ENCODE measurements around the gene TBCK. TPM values are rescaled to one million over a fixed set of nuclear protein-coding genes. Genes with fewer than 3 reads are reported as not detected.
"Not testable (repeated sequence)": the region's sequence is repeated elsewhere in the genome, so short reads cannot be mapped to it uniquely, and the experiment has no call there.

TBCK gene
- total and polyA plus RNA-seq, 2 of the 13 experiments (the other 11 are each of a cell fraction or from before 2014, with no cell fraction given) = 51.0 to 62.4 TPM

GRCh38 chr4:106321814-106322213, 5.8 kb upstream of the TBCK start:
- POLR2A ChIA-PET = not testable (repeated sequence)

GRCh38 chr4:106321168-106321567, 5.2 kb upstream of the TBCK start:
- CTCF ChIA-PET (ENCODE audit: low intra/inter-chr PET ratio, low total read pairs); H3K9me3 ChIP-seq (ENCODE audit: low read length); POLR2A ChIA-PET; H3K36me3 ChIP-seq (replicated peaks in 1 of 2; ENCODE audit: control insufficient read depth in 1 of 2, insufficient read depth in 2 of 2, low read length in 2 of 2); intact Hi-C loops (cut with micrococcal nuclease; ENCODE audit: unreplicated experiment); ATAC-seq; H3K4me3 ChIP-seq (replicated peaks in 1 of 3; ENCODE audit: insufficient read depth in 1 of 3, low read depth in 2 of 3, low read length in 3 of 3); H3K4me2 ChIP-seq (ENCODE audit: low read depth, low read length); H2AFZ ChIP-seq (ENCODE audit: low read length); BruUV-seq (replicated peaks); DNase-seq (ENCODE audit: low spot score); FAIRE-seq; H3K27me3 ChIP-seq (ENCODE audit: control insufficient read depth in 1 of 2, insufficient read depth in 2 of 2, low read length in 2 of 2); H4K20me1 ChIP-seq (ENCODE audit: insufficient read depth, low read length); H3K27ac ChIP-seq (ENCODE audit: extremely low read length, insufficient read depth, low read length); in situ Hi-C loops (cut with HindIII; ENCODE audit: extremely low pct_ligation_motif_present, low pct_unique_long_range_greater_than_20kb); H3K9ac ChIP-seq (ENCODE audit: insufficient read depth, low read depth, low read length): not testable (repeated sequence)
- WGBS (ENCODE audit: low lambda C conversion rate) = 100% methylated on average over 28 of the region's 34 CpGs
- TF ChIP-seq RBFOX2 (IDR thresholded peaks at IDR 0.05; ENCODE audit: low read depth, low read length) = peak; percentile 50; the same call in 1 of the 2 replicates
- peaks cover 49% of the 10 kb centered on the region for H3K4me1 ChIP-seq (ENCODE audit: insufficient read depth, low read length)
- peaks cover 68% of the 10 kb centered on the region for H3K79me2 ChIP-seq (ENCODE audit: insufficient read depth, low read length)

More at GRCh38 chr4:106321814-106322213, 5.8 kb upstream of the TBCK start:
- BruUV-seq (replicated peaks); H3K36me3 ChIP-seq (replicated peaks in 1 of 2; ENCODE audit: control insufficient read depth in 1 of 2, insufficient read depth in 2 of 2, low read length in 2 of 2); DNase-seq (ENCODE audit: low spot score); H3K9me3 ChIP-seq (ENCODE audit: low read length); FAIRE-seq; H2AFZ ChIP-seq (ENCODE audit: low read length); CTCF ChIA-PET (ENCODE audit: low intra/inter-chr PET ratio, low total read pairs); intact Hi-C loops (cut with micrococcal nuclease; ENCODE audit: unreplicated experiment); H3K27ac ChIP-seq (ENCODE audit: extremely low read length, insufficient read depth, low read length); in situ Hi-C loops (cut with HindIII; ENCODE audit: extremely low pct_ligation_motif_present, low pct_unique_long_range_greater_than_20kb); H3K4me3 ChIP-seq (replicated peaks in 1 of 3; ENCODE audit: insufficient read depth in 1 of 3, low read depth in 2 of 3, low read length in 3 of 3); H3K4me2 ChIP-seq (ENCODE audit: low read depth, low read length); H4K20me1 ChIP-seq (ENCODE audit: insufficient read depth, low read length); ATAC-seq; H3K9ac ChIP-seq (ENCODE audit: insufficient read depth, low read depth, low read length); H3K27me3 ChIP-seq (ENCODE audit: control insufficient read depth in 1 of 2, insufficient read depth in 2 of 2, low read length in 2 of 2): not testable (repeated sequence)
- Histone ChIP-seq H3K79me2 (ENCODE audit: insufficient read depth, low read length) (peaks cover 62% of the 10 kb centered on the region), H3K4me1 (ENCODE audit: insufficient read depth, low read length) (peaks cover 49% of the 10 kb centered on the region)
- peak; percentile 82 for TF ChIP-seq ZNF652 (CRISPR knock-in tag; IDR thresholded peaks at IDR 0.05; ENCODE audit: borderline replicate concordance, low read depth)
- WGBS (ENCODE audit: low lambda C conversion rate) = 69% methylated on average over 5 of the region's 6 CpGs
